OCI-LY7 (cell line): Measurements from ENCODE around the gene PAPLN.

Source experiments
- CTCF ChIP-seq: fragments of 200-600 bp; sonication (generic); conservative IDR thresholded peaks from 2 replicates; pipeline ENCODE4 v1.5.1; 2014; ENCODE audit warnings: mild to moderate bottlenecking, antibody characterized with exemption, low read length, moderate library complexity, mixed read lengths
- EZH2phosphoT487 ChIP-seq: fragments of 200-600 bp; sonication (generic); IDR thresholded peaks from 2 replicates; pipeline ENCODE4 v1.6.1; 2018; ENCODE audit warnings: low read depth, borderline replicate concordance, mild to moderate bottlenecking, mixed run types, antibody characterized with exemption, low read length, moderate library complexity, mixed read lengths

- TF ChIP-seq CTCF = no peak
- TF ChIP-seq EZH2phosphoT487 = no peak
Measured at GRCh38 chr14:73250317-73250713, 13.0 kb downstream of the PAPLN start.
